Mesendoderm (in vitro differentiated cells): Measurements from ENCODE around the gene UNC5B.

Experiments
- DNase-seq: peaks from one replicate; pipeline ENCODE4 v3.0.0; 2013
- H2AK5ac ChIP-seq: 2 replicates; pipeline ENCODE4 v1.6.1; 2013; ENCODE audit warnings: low read length, inconsistent platforms
- H2BK120ac ChIP-seq: 2 replicates; pipeline ENCODE4 v1.6.1; 2013; ENCODE audit warnings: low read depth, mild to moderate bottlenecking, low read length, moderate library complexity, mixed read lengths
- H2BK15ac ChIP-seq: replicated peaks from 2 replicates; pipeline ENCODE4 v1.6.1; 2013; ENCODE audit warnings: low read depth, mild to moderate bottlenecking, moderate library complexity
- H2BK5ac ChIP-seq: 2 replicates; pipeline ENCODE4 v1.6.1; 2013; ENCODE audit warnings: low read length, inconsistent platforms
- H3K18ac ChIP-seq: 2 replicates; pipeline ENCODE4 v1.6.1; 2013; ENCODE audit warnings: mild to moderate bottlenecking, low read length, mixed read lengths
- H3K23ac ChIP-seq: one replicate; pipeline ENCODE4 v1.6.1; 2013; ENCODE audit warnings: low read length
- H3K27ac ChIP-seq: 2 replicates; pipeline ENCODE4 v1.5.1; 2013; ENCODE audit warnings: low read depth, mild to moderate bottlenecking, inconsistent platforms, low read length, moderate library complexity
- H3K27me3 ChIP-seq: 2 replicates; pipeline ENCODE4 v1.6.1; 2013; ENCODE audit warnings: low read length, control low read depth, mild to moderate bottlenecking, inconsistent platforms; ENCODE audit not compliant: insufficient read depth, poor library complexity
- H3K36me3 ChIP-seq: 2 replicates; pipeline ENCODE4 v1.6.1; 2013; ENCODE audit warnings: low read length, inconsistent platforms; ENCODE audit not compliant: control insufficient read depth, insufficient read depth
- H3K4ac ChIP-seq: one replicate; pipeline ENCODE4 v1.6.1; 2013; ENCODE audit warnings: low read depth, mild to moderate bottlenecking, low read length, moderate library complexity
- H3K4me1 ChIP-seq: 2 replicates; pipeline ENCODE4 v1.6.1; 2013; ENCODE audit warnings: low read depth, low read length, inconsistent platforms; ENCODE audit not compliant: control insufficient read depth
- H3K4me2 ChIP-seq: 2 replicates; pipeline ENCODE4 v1.6.1; 2013; ENCODE audit warnings: low read length
- H3K4me3 ChIP-seq: 2 replicates; pipeline ENCODE4 v1.5.1; 2013; ENCODE audit warnings: mild to moderate bottlenecking, low read length
- H3K56ac ChIP-seq: one replicate; pipeline ENCODE4 v1.6.1; 2013; ENCODE audit warnings: low read length
- H3K79me1 ChIP-seq: 2 replicates; pipeline ENCODE4 v1.6.1; 2013; ENCODE audit warnings: low read length, inconsistent platforms
- H3K79me2 ChIP-seq: 2 replicates; pipeline ENCODE4 v1.6.1; 2013; ENCODE audit warnings: mild to moderate bottlenecking, low read length; ENCODE audit not compliant: control insufficient read depth, insufficient read depth
- H3K9ac ChIP-seq: 2 replicates; pipeline ENCODE4 v1.6.1; 2013; ENCODE audit warnings: low read length, inconsistent platforms
- H4K5ac ChIP-seq: one replicate; pipeline ENCODE4 v1.6.1; 2013; ENCODE audit warnings: low read length
- H4K8ac ChIP-seq: one replicate; pipeline ENCODE4 v1.6.1; 2013; ENCODE audit warnings: low read depth, mild to moderate bottlenecking, control low read depth, low read length, moderate library complexity
- WGBS: extraction: QIAGEN DNeasy Blood & Tissue Kit; methylation state at CpG from one replicate; pipeline ENCODE4 v1.1.7; 2013; ENCODE audit warnings: low lambda C conversion rate, missing lambda C conversion rate; ENCODE audit not compliant: insufficient coverage; ENCODE audit errors: extremely low coverage; 5-methylcytosine and 5-hydroxymethylcytosine counted together

The UNC5B gene

DNA sequence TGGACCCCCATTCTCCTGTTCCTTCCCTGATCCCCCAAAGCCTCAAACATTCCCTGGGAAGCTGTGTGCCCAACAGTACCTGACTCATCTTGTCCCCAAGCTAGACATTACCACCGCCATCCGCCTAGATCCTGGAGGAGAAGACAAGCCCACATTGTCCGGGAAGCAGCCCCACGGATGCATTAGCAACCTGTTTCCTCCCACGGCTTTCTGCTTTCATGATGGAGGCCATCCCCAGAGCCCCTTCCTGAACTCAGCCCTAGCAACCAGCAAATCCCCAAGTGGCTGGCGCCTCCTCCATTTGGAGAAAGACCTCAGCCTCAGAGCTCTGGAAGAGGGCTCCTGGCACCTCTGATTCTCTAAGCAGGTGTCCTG, 104.4 kb downstream of the UNC5B start:
- Histone ChIP-seq H3K9ac (no peak overlapping the region), H4K5ac (no peak overlapping the region), H2BK5ac (no peak overlapping the region), H2BK15ac (no peak overlapping the region), H3K27ac (no peak overlapping the region), H2AK5ac (no peak overlapping the region), H3K18ac (no peak overlapping the region), H3K27me3 (no peaks in the 10 kb centered on the region), H3K56ac (no peak overlapping the region), H3K4me1 (peaks cover 2% of the 10 kb centered on the region), H3K79me1 (no peaks in the 10 kb centered on the region), H3K4me3 (no peak overlapping the region), H3K23ac (no peak overlapping the region), H3K4ac (no peak overlapping the region), H2BK120ac (no peak overlapping the region), H3K4me2 (no peak overlapping the region), H4K8ac (no peak overlapping the region), H3K79me2 (no peaks in the 10 kb centered on the region), H3K36me3 (no peaks in the 10 kb centered on the region)
- WGBS, result no CpG with 5 or more reads among the region's 6 CpGs
- no peak for DNase-seq

DNA sequence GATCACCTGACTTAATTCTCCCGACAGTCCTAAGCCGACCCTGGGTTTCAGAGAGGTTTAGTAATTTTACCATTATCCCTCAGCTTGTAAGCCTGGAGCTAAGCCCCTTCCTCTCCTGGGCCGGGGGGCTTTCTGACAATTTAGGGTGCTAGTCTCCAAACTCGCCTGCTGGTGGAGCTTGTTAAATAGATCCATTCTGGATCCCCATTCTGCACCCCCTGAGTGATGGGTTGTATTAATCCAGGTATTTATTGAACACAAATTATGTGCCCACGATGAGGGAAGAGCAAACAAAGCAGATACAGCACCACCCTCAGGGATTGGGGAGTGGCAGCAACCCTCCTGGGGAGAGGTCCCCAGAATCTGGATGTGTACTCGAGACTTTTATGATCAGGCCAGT, 105.4 kb downstream of the UNC5B start:
- no peak for DNase-seq
- H3K4me3 ChIP-seq, result no peak overlapping the region
- no peak overlapping the region for H4K8ac ChIP-seq
- no peaks in the 10 kb centered on the region for H3K79me1 ChIP-seq
- no peak overlapping the region for H2BK15ac ChIP-seq
- peaks cover 2% of the 10 kb centered on the region for H3K4me1 ChIP-seq
- H3K36me3 ChIP-seq, result no peaks in the 10 kb centered on the region
- H3K27me3 ChIP-seq, result no peaks in the 10 kb centered on the region
- H3K27ac ChIP-seq, result no peak overlapping the region
- H2BK5ac ChIP-seq, result no peak overlapping the region
- H3K18ac ChIP-seq, result no peak overlapping the region
- H3K9ac ChIP-seq, result no peak overlapping the region
- H3K4ac ChIP-seq, result no peak overlapping the region
- H2AK5ac ChIP-seq, result no peak overlapping the region
- no peak overlapping the region for H3K56ac ChIP-seq
- no peak overlapping the region for H2BK120ac ChIP-seq
- no peaks in the 10 kb centered on the region for H3K79me2 ChIP-seq
- no peak overlapping the region for H4K5ac ChIP-seq
- no peak overlapping the region for H3K4me2 ChIP-seq
- no peak overlapping the region for H3K23ac ChIP-seq
- WGBS, result no CpG with 5 or more reads among the region's 6 CpGs

- peaks cover 2% of the 10 kb centered on the region for H3K4me1 ChIP-seq
- no peak within 1 kb of the TSS for H2BK15ac ChIP-seq
- H3K4me3 ChIP-seq, result peak within 1 kb of the TSS; percentile 92
- no peaks in the 10 kb centered on the region for H3K79me1 ChIP-seq
- peak within 1 kb of the TSS; percentile 82 for H3K4ac ChIP-seq
- H3K27me3 ChIP-seq, result no peaks in the 10 kb centered on the region
- H3K9ac ChIP-seq, result peak within 1 kb of the TSS; percentile 96
- DNase-seq, result peak; percentile 90
- H4K8ac ChIP-seq, result no peak within 1 kb of the TSS
- no peak within 1 kb of the TSS for H2AK5ac ChIP-seq
- peak within 1 kb of the TSS; percentile 85 for H3K23ac ChIP-seq
- H3K18ac ChIP-seq, result peak within 1 kb of the TSS; percentile 34
- no peak within 1 kb of the TSS for H4K5ac ChIP-seq
- no peaks in the 10 kb centered on the region for H3K79me2 ChIP-seq
- peaks cover 1% of the 10 kb centered on the region for H3K36me3 ChIP-seq
- peak within 1 kb of the TSS; percentile 64 for H2BK5ac ChIP-seq
- H3K4me2 ChIP-seq, result peak within 1 kb of the TSS; percentile 86
- peak within 1 kb of the TSS; percentile 35 for H3K27ac ChIP-seq
- no CpG with 5 or more reads among the region's 62 CpGs for WGBS
- H2BK120ac ChIP-seq, result no peak within 1 kb of the TSS
- H3K56ac ChIP-seq, result peak within 1 kb of the TSS; percentile 97
Measured at GRCh38 chr10:71319042-71319799, 106.9 kb downstream of the UNC5B start, which contains the start of gene SLC29A3. SLC29A3 (plus strand) TSS chr10:71319259; CDS start chr10:71319310, 51 bp downstream.

- H3K9ac ChIP-seq, result peak overlapping the region; percentile 96
- H2BK5ac ChIP-seq, result no peak overlapping the region
- H3K27me3 ChIP-seq, result no peaks in the 10 kb centered on the region
- no peak overlapping the region for H2BK120ac ChIP-seq
- H2BK15ac ChIP-seq, result no peak overlapping the region
- no peak for DNase-seq
- H3K79me2 ChIP-seq, result no peaks in the 10 kb centered on the region
- no peak overlapping the region for H3K27ac ChIP-seq
- peak overlapping the region; percentile 85 for H3K23ac ChIP-seq
- no CpG with 5 or more reads among the region's 8 CpGs for WGBS
- peak overlapping the region; percentile 86 for H3K4me2 ChIP-seq
- H4K5ac ChIP-seq, result no peak overlapping the region
- no peak overlapping the region for H4K8ac ChIP-seq
- no peaks in the 10 kb centered on the region for H3K79me1 ChIP-seq
- H3K4ac ChIP-seq, result no peak overlapping the region
- no peak overlapping the region for H3K4me3 ChIP-seq
- H3K36me3 ChIP-seq, result peaks cover 1% of the 10 kb centered on the region
- no peaks in the 10 kb centered on the region for H3K4me1 ChIP-seq
- H3K18ac ChIP-seq, result no peak overlapping the region
- peak overlapping the region; percentile 97 for H3K56ac ChIP-seq
- no peak overlapping the region for H2AK5ac ChIP-seq
Measured at GRCh38 chr10:71319800-71320392, 107.5 kb downstream of the UNC5B start.

DNA sequence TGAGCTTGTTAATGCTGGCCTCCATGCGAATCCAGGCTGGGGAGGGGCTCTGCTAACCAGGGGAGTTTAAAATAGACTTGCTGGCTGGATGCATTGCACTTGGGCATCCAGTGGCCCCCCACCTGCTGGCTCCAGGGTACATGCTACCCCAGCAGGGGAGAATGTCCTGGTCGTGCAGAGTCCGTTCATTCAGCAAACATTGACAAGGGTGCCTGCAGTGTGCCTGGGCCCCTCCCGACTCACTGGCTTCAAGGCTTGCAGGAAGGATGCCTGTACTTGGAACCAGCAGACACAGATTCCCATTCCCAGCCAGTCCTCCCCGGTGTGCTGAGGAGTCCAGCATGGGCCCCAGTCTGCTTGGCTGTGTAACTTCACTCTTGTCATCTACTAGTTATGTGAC, 108.2 kb downstream of the UNC5B start:
- H3K27ac ChIP-seq, result no peak overlapping the region
- H2BK15ac ChIP-seq, result no peak overlapping the region
- WGBS, result no CpG with 5 or more reads among the region's 5 CpGs

More for the DNA sequence above, 108.2 kb downstream of the UNC5B start:
- Histone ChIP-seq H3K9ac (no peak overlapping the region), H3K27me3 (no peaks in the 10 kb centered on the region), H3K4me1 (no peaks in the 10 kb centered on the region), H3K36me3 (peaks cover 1% of the 10 kb centered on the region), H3K56ac (no peak overlapping the region), H3K4ac (no peak overlapping the region), H3K79me2 (no peaks in the 10 kb centered on the region), H3K4me2 (no peak overlapping the region), H3K23ac (no peak overlapping the region), H2AK5ac (no peak overlapping the region), H2BK5ac (no peak overlapping the region), H3K79me1 (no peaks in the 10 kb centered on the region), H4K5ac (no peak overlapping the region), H2BK120ac (no peak overlapping the region), H3K18ac (no peak overlapping the region), H3K4me3 (no peak overlapping the region), H4K8ac (no peak overlapping the region)
- no peak for DNase-seq
